Stimulated activated CD4-positive, alpha-beta T cell treated with anti-CD3 and anti-CD28 coated beads, Interleukin-4, amount 100 ng/mL, for 1 hour (primary cell): Measurements from ENCODE around the gene RNF144B.
A peak's percentile ranks its signal among the peaks of the same experiment; 100 is the strongest.

Experiments
- DNase-seq: peaks from one replicate; pipeline ENCODE4 v3.0.0-alpha.2; 2020

RNF144B gene

DNA sequence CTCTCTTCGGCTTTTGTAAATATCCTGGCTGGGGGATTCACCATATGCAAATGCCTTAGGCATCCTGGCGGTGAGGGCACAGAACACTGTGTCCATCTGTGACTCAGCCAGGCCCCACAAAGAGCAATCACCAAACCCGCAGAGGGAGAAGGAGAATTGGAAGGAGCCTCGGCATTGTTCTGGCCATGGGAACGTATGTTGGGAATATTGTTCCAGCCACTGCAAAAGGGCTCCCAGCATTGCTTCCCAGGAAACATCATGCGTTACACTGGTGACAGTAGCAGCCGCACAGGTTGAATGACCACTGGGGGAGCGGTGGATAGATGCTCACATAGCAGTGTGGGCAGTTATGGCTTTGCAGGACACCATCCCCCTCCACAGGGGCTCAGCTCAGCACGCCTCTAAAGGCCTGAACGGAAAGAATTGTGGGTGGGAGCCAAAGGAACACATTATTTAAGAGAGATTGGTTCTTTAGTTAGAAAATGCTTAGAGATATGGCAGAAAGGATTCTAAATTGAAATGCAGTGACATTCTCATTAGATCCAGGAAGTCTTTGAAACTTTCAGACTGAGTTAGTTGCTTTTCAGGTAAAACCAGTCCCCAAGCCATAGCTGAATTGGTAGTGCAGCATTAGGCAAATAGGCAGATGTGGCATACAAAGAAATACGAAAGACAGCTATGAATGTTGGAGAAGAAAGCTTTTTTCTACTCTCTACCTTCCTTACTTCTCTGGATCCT lies 104.3 kb downstream of the RNF144B start:
- DNase-seq = no peak

DNA sequence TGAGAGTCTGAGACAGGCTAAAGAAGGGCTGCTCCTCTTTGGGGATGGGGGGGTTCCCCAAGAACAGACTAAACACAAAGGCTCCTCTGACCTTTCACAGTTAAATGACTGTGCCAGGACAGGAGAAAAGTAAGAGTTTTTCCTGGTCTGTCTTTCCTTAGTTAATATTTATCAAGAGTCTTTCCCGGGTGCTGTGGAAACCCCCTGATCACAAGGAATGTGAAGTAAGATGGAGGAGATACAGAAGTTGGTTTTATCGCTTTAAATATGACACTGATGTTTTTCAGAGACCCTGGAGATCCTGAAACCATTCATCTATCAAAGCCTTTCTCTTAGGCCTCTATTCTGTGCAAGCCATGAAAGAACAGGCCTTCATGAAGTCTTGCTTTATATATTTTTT lies 105.8 kb downstream of the RNF144B start:
- no peak for DNase-seq

DNA sequence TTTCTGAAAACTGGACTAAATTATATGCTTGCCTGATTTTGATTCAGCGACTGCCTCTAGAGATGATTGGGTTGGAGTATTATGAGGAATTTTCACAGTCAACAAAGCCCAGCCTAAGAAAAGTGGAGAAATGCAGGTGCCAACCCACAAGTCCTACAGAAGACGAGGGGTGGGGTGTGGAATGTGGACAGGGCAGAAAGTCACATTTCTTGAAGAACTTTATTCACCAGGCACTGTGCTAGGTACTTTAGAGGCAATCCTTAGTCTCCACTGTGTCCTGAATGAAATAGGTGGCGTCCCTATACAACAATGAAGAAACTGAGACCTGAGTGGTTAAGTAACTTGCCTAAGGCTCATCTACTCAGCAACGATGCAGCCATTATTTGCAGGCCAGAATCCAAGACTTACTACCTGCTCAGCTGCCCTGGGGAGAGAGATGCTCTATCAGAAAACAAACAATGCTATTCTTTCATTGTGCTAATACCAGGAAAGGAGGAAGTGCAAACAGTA lies 106.3 kb downstream of the RNF144B start:
- DNase-seq = no peak

DNA sequence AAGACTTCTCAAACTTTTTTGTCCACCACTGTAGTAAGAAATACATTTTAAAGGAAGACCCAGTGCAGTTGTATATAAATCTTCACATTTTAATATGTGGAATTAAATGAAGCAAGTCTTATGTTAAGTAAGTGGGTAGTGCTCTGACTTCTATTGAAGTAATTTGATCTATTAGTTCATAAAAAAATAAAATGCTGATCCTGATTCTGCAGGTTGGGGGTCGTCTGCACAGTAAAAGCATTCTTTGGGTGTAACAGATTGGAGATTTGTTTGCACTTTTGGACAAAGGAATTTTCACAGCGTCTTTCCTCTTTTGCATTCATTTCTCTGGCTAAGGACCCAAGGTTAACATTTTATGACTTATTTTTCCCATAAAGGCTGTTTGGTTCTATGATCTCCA lies 106.8 kb downstream of the RNF144B start:
- DNase-seq = no peak

DNA sequence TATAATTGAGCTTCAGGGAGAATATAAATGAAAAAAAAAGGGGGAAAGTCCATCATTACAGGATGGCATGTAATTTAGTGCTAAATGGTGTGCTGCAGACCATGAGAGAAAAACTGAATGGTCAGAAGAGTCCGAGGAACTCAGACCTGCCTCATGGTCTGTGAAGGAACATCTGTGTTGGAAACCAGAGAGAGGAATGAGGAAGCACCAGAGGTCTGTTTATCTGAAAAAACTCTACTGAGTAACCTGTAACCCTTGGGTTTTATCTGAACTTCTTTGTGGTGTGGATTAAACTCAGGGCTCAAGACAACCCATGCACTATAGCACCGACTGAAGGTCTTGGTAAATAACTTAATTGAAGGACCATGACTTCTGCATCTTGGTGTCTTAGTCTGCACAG lies 108.1 kb downstream of the RNF144B start:
- no peak for DNase-seq

DNA sequence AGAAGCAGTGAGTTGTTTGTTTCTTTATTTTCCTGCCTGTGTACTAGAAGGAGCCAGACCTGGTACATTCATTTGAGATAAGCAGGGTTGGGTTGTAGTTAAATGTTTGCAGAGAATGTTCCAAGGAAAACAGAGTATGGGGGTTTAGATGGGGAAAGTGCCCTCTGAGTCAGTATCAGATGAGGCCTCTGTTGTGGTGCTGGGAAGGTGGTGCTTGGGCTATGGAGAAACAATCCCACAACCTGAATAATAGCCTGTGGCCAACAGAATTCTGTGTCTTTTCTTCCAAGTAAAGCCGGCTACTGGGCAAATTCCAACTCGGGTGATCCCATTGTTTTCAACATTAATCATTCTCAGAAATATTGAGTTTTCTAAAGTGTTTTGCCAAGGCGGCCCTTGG lies 109.3 kb downstream of the RNF144B start:
- DNase-seq = no peak

DNA sequence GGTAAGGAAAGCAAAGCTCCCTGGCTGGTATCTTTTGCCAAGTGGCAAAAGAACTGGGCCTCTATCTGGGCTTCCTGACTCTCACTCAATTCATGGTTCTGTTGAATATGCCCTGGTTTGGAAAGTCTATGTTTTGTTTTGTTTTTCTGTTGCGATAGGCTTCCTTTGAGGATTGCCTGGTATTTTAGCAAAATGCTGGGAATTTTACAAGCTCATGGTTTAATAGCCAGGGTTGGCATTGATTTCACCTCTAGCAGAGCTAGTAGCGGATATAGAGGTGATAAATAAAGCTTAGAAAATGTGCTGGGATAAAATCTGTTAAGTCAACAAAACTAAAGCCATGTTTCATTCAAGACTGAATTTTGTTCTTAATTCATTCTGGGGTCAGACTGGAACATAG lies 109.9 kb downstream of the RNF144B start:
- no peak for DNase-seq

DNA sequence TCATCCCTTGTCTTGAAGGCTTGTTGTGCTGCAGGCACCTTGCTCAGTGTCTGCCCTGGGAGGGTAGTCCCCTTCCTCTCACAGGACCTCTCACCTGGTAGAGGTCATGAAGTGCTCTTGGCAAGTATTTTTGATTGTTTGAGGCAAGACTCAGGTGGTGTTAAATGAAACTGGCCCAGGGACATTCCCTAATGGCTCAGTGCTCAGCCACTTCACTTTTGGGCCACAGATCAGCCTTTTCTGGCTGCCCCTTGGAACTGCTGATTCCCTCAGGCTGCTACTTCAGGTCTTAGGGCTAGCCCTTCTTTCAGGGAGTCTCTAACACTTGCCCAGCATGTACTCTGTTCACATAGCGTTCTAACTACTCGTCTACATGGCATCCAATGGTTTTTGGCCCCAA lies 111.3 kb downstream of the RNF144B start:
- DNase-seq = no peak

DNA sequence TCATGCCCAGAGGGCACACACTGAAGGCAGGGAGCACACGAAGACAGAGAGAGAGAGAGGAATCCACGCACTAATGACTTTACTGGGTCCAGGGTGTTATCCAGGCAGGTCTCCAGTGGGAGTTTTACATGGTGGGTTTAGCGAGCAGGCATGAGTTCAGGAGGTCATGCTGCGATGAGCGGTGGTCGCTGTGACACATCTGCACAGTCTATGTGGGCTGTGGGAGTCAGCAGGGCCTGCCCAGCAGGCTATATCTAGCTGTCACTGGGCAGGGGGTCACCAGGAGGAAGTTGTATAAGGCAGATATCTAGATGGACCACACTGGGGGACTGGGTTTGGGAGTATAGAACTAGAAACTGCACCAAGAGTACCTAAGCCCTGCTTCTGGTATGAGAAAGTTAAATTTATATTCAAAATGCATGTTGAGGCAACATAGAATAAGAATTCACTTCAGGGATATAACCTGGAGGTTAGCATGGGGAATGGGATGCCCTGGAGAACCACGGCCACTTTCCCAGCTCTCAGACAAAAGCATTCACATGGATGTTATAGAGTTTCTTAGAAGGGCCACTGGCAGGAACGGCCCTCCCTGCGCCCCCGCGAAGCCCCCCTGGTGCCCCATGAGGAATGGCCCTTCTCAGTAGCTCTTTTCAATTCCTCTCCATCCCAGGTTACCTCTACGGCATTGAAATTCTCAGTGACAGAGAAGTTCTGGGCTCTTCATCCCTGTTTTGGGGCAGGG lies 113.9 kb downstream of the RNF144B start:
- no peak for DNase-seq

DNA sequence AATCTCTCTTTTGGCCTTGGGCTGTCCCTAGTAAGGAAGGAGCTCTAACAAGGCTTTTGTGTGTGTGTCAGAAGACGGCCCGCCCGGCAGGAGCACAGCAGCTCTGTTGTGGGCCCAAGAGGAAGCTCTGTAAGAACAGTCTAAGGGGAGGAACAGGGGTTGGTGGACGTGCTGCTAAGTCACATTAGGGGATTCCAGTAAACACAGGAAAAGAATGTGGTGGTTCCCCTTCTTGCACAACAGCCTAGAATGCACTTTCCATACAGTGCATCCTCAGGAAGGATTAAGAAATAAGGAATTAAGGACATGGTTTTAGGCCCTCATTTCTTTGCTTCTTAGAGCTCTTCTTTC lies 114.5 kb downstream of the RNF144B start:
- DNase-seq = no peak

DNA sequence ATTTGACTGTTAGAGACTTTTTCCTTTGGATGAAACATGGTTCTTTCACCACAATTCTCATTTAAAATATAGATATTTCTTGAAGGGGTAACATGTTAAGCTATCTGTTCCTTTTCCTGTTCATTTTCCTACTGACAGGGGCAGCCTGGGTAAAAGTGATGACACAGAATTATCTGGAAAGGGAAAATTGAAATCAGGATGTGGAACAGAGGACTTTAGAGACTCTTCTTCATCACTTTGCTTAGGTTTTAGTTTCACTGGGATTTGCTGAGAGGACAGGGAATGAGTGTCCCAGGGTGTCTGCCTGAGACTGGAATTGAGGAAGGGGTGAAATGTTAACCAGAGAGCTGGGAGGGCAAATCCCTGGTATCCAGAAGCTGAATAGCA lies 116.0 kb downstream of the RNF144B start:
- DNase-seq = no peak

DNA sequence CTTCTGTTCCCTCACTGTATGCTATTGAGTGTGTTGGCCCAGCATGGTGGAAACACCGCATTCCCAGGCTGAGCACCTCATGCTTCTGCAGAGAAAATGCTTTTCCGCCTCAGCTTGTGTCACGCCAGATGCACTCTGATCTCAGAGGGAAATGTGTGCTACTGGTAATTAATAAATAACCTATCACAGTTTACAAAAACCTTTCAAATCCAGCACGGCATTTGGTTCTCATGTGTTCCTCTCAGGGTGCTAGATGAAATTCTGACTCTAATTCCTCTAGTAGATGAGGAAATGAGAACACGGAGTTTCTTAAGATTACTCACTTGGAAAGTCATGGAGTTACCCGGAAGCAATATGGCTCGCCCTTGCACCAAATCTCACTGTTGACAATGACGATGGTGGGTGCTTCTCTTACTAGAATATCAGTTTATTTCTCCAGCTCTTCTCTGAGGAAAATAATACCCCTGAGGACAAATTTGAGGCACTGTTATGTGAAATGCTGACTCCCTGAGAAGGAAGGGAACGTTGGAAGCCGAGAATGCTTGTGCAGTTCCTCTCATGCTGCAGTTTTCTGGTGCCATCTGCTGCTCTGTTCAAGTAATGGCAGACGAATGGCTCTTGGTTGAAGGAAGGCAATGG lies 116.6 kb downstream of the RNF144B start:
- DNase-seq = peak; percentile 7

DNA sequence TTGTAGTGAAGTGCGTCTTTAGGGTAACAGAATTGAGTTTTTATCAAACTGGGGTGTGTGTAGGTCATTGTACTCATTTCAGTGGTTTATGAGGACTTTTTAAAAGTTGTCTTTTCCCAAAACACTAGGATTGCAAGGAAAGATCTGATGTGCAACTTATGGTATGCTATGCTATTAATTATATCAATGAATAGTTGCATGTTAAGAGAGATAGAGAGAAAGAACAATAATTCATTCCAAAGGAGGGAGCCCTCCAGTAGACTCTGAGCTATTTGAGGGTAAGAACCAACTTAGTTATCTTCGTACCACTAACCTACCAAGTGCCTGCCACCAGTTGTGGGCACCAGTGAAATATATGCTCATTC lies 117.1 kb downstream of the RNF144B start:
- DNase-seq = no peak

DNA sequence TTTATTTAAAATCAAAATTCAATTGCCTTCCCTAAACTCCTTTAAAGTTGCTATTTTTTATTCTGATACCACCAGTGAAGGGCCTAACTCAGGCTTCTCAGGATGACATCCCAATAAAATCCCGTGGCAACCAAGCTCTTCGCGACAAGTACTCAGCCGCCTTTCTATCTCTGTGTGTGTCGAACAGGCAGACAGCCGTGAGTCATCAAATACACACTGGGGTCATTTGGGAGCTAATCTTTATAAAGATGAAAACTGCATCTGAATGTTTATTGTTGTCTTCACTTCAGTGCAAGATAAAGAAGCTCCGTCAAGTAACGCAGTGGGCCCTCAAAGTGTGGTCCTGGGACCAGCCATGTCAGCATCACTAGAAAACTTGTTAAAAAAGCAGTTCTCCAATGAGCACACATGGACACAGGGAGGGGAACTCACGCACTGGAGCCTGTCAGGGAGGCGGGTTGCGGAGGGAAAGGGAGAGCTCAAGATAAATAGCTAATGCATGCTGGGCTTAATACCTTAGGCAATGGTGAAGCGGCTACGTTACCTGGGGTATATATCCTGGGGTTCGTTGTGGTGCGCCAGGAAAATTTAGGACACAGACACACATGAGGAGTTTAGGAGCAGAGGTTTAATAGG lies 119.3 kb downstream of the RNF144B start:
- DNase-seq = no peak

DNA sequence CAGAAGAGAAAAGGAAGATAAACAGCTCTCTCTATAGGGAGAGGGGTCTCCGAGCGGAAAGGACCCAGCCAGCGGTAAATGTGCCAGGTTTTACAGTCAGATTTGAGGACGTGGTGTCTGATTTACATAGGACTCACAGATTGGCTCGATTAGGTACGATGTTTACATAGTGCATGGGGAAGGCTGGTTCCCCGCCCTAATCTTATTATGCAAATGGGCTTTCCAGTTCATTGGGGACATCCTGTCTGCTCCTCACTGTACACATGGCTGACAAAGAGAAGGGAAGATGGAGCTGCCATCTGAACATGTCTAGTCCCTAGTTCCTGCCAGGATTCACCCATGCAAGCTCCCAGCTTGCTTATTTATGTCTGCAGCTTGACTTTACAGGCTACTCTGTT lies 119.9 kb downstream of the RNF144B start:
- DNase-seq = no peak

DNA sequence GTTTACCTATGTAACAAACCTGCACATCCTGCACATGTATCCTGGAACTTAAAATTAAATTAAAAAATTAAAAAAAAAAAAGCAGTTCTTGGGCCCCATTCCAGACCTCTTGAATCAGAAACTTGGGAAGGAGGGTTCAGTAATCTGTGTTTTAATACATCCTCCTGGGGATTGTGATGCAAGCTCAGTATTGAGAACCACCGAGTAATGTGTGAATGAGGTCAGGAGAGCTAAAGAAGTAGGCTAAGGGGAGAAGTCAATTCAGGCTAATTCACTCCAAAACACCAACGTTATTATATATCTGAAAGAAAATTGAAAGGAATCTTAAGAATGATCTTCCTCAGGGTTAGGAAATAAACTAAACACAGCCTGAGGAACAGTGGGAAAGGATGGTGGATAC lies 120.4 kb downstream of the RNF144B start:
- no peak for DNase-seq

DNA sequence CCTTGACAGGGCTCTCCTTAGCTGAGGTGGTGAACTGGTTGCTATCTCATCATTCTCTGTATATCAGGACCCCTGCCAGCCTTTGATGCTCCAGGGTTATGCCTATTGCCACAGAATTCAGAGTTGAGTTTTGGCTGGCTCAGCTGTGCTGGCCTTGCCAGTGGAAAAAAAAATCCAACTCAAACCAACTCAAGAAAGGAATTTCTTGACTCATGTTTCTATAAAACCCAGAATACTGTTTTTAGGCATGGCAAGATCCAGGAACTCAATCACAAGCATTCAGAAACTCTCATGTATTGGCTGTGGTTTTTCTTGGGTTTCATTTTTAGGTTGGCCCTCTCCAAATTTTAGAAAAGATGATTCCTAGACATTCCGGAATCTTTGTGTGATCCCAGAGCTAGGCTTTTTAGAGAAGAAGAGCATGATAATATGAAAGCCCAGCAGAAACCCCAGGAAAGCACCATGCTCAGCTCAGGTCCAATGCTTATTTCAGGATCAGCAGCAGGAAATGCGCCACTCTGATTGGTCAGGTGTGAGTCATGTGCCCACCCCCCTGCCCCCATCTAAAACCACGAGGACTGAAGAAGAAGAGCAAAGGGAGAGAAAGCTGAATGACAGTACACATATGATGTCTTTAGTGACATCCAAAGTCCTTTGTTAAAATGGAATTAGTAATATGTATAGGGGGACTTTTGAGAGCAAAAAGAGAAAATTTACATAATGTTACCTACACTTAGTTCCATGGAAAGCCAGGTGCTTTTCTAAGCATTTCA lies 122.9 kb downstream of the RNF144B start:
- no peak for DNase-seq

DNA sequence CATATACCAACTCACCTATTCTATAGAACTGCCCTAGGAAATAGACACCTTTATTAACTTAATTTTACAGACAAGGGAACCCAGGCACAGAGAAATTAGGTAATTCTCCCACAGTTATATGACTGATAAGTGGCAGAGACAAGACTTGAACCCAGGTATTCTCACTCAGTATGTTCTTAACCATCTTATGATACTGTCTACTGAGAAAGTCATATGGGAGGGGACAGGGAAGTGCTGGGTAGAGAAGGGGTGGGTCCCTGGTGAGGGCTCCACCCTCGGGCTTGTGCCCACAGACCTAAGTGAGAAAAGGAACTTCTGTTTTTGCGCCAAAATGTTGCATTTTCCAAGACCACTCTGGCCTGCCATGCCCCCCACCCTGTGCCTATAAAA lies 123.5 kb downstream of the RNF144B start:
- no peak for DNase-seq

DNA sequence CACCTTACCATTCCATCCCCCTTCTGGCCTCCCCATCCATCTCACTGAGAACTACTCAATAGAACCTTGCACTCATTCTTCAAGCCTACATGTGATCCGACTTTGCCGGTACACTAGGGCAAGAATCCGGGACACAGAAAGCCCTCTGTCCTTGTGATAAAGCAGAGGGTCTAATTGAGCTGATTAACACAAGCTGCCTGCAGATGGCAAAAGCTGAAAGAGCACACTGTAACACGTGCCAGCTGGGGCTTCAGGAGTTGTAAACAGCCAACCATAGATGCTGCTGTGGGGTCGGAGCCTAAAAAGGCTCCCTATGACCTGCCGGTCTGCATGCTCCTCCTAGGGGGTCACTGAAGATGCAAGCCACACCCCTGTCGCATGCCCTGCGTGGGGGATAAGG lies 124.1 kb downstream of the RNF144B start:
- no peak for DNase-seq

DNA sequence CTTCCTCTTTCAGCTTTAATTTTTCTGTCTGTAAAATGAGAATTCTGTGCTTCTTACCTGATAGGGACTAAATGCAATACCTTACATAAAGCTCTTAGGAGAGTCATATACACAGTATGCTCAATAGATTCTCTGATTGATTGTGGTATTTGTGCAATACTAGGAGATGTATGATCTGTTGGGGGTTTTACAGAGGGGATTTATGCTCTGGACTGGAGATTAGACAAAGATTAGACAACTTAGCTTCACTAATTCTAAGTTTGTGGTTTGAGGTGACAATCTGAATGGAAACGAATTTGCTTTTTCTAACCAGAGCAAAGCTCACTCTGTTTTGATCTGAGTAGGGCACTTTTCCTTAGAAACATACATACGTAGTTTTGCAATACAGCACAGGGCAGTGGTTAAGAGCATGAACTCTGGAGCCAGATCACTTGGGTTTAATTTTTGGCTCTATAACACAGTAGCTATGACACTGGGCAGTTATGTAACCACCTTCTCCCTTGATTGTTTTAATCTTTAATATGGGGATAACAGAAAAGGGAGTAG lies 126.2 kb downstream of the RNF144B start:
- DNase-seq = no peak

DNA sequence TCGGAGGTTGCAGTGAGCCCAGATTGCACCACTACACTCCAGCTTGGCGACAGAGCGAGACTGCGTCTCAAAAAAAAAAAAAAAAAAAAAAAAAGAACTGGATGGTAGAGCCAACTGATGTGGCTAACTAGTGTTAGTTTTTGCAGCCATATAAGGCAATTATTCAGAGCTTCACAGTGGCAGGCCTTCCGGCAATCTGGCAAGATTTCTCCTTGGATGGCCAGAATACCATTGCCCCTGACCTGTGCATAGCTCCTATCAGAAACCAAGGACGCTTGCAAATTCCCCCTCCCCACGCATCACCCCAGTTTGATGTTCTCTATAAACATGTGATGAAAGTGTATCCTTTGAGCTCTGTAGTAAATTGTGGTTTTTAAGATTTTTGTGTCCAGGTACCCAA lies 127.0 kb downstream of the RNF144B start:
- DNase-seq = no peak

DNA sequence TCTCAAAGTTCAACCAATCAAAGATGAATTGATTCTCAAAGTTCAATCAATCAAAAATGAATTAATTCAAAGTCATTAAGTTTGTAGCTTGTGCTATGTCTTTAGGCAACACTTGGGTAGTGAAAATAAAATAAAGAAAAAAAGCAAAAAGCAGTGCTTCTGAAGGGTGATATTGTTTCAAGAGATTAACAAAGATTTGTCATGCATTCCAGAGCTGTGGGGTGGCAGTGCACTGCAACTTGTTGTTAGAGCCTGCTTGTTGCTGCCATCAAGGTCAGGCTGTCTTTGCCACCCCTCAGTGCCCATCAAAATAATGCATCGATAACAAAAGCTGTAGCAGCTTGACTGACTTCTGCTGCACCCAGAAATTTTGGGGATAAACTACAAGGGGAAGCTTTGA lies 128.6 kb downstream of the RNF144B start:
- no peak for DNase-seq
